Stomach smooth muscle (tissue), 2 donors: ENCODE measurements around the gene TRPM2.

Experiments used
- H3K27ac ChIP-seq: one replicate; pipeline ENCODE4 v1.7.0; 2013; ENCODE audit warnings: mild to moderate bottlenecking, low read length, inconsistent platforms
- H3K27me3 ChIP-seq, 2 donors: one replicate each; pipeline ENCODE4 v1.7.0; 2013; ENCODE audit warnings: low read length in 2 of 2; ENCODE audit not compliant: insufficient read depth in 2 of 2, control insufficient read depth in 1 of 2
- H3K36me3 ChIP-seq, 2 donors: one replicate each; pipeline ENCODE4 v1.7.0; 2013; ENCODE audit warnings: low read length in 2 of 2; ENCODE audit not compliant: control insufficient read depth in 2 of 2, insufficient read depth in 2 of 2
- H3K4me1 ChIP-seq: one replicate; pipeline ENCODE4 v1.7.0; 2013; ENCODE audit warnings: low read length; ENCODE audit not compliant: control insufficient read depth, insufficient read depth
- H3K4me3 ChIP-seq, 2 donors: one replicate each; pipeline ENCODE4 v1.7.0; 2013; ENCODE audit warnings: low read length in 2 of 2
- H3K9ac ChIP-seq, 2 donors: one replicate each; pipeline ENCODE4 v1.7.0; 2013; ENCODE audit warnings: low read length in 2 of 2, mild to moderate bottlenecking in 1 of 2
- H3K9me3 ChIP-seq, 2 donors: one replicate each; pipeline ENCODE4 v1.7.0; 2013; ENCODE audit warnings: low read length in 2 of 2; ENCODE audit not compliant: control insufficient read depth in 2 of 2
- donor health status: healthy.
- donor health status: Pancreatic carcinoma.

TRPM2 gene

DNA sequence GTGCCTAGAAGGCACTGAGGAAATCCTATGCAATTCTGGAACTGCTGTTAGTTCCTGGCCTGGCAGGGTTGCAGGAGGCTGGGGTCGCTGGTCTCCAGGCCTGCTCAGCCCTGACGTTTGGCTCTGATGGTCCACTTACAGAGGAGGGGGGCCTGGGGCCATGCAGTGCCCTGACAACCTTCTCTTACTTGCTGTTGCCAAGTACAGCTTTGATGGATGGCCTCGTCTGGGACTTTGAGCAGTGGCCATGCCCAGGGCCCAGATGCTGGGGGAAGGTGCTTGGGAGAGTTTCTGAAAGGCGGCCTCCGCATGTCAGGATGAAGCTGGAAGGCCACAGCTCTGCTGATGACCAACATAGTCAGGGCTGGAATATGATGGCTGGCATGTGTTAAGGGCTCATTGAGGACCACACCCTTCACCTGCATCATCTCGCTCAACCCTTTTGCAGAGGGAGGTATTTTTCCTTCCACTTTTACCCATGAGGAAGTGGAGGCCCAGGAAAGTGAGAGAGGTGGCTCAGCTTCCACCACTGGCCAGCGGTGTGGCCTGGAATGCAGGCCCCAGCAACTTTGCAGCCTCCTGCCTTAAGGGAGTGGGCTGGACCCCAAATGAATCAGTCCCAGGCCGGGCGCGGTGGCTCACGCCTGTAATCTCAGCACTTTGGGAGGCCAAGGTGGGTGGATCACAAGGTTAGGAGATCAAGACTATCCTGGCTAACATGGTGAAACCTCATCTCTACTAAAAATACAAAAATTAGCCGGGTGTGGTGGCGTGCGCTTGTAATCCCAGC, 67.2 kb downstream of the TRPM2 start:
- no peaks in the 10 kb centered on the region for H3K4me1 ChIP-seq
- peaks cover 6 to 9% of the 10 kb centered on the region in 2 donors for H3K27me3 ChIP-seq
- no peak overlapping the region for H3K9ac ChIP-seq
- no peaks in the 10 kb centered on the region for H3K36me3 ChIP-seq
- H3K9me3 ChIP-seq: no peaks in the 10 kb centered on the region
- H3K27ac ChIP-seq: no peak overlapping the region
- no peak overlapping the region for H3K4me3 ChIP-seq

DNA sequence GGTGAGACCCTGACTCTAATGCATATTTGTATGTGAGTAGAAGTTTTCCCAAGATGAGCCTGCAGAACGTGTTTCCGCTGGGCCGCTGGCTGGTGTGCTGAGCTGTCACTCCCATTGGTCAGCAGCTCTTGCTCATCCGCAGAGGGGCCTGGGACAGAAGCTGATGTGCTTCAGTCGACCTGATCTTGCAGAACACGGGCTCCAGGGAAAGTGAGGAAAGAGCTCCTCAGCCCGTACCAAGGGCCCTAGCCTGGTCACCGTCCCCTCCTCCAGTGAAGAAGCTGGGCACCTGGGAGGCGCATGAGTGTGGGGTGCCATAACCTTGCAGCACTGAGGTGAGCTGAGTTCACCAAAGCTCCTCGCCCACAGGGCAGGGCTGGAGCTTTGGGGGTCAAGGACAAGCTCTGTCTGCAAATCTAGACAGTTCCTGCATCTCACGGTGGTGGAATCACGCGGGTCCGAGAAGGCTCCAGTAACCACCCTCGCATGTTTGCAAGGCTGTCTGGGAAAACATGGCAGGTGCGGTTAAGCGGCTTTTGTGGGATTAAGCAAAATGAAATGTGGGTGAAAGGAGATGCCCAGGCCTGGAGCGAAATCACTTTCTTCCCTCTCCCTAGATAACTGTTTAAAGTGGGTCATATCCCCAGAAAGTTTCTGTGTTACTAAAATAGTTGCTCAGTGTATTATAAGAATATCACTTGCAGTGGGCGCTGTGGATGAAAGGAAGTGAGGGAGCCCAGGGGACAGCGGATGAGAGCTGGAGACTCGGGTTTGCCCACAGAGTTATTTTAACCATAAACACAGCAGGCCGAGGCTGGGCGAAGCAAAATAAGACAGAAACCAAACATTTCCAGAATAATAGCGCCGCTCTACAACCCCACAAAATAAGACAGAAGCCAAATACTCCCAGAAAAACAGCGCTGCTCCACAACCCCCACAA, 68.8 kb downstream of the TRPM2 start:
- no peaks in the 10 kb centered on the region for H3K9me3 ChIP-seq
- H3K36me3 ChIP-seq: no peaks in the 10 kb centered on the region
- no peak overlapping the region for H3K4me3 ChIP-seq
- no peak overlapping the region for H3K27ac ChIP-seq
- no peak overlapping the region for H3K9ac ChIP-seq
- peaks cover 0 to 7% of the 10 kb centered on the region in 2 donors for H3K27me3 ChIP-seq
- no peaks in the 10 kb centered on the region for H3K4me1 ChIP-seq

DNA sequence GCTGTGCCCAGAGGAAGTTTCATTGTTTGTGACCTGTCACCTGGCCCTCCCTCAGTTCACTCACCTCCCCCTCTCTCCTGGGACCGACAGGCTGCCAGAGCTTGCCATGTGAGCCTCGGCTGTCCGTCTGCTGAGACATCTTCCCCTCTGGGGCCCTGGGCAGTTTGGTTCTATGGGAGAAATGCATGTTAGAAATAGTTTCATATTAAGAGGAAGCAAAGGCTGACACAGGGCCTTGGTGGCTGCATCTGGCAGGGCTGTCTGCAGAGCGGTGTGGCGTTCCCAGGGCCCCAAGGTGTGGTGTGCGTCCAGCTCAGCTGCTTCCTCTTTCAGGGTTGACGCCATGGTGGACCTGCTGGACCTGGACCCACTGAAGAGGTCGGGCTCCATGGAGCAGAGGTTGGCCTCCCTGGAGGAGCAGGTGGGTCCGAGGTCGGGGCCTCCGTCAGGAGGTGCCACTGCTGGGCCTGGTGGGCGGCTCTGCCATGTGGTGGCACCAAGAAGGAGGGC, 69.9 kb downstream of the TRPM2 start:
- Histone ChIP-seq H3K27me3 (peaks cover 0 to 7% of the 10 kb centered on the region in 2 donors), H3K9me3 (no peaks in the 10 kb centered on the region), H3K9ac (no peak overlapping the region), H3K36me3 (no peaks in the 10 kb centered on the region), H3K4me1 (no peaks in the 10 kb centered on the region), H3K27ac (no peak overlapping the region), H3K4me3 (no peak overlapping the region)

- peaks cover 0 to 4% of the 10 kb centered on the region in 2 donors for H3K27me3 ChIP-seq
- H3K9me3 ChIP-seq: no peaks in the 10 kb centered on the region
- H3K27ac ChIP-seq: no peak overlapping the region
- H3K36me3 ChIP-seq: no peaks in the 10 kb centered on the region
- no peak overlapping the region for H3K9ac ChIP-seq
- H3K4me1 ChIP-seq: no peaks in the 10 kb centered on the region
- H3K4me3 ChIP-seq: no peak overlapping the region
These were observed 70.7 kb downstream of the TRPM2 start for GRCh38 chr21:44423941-44424607.

DNA sequence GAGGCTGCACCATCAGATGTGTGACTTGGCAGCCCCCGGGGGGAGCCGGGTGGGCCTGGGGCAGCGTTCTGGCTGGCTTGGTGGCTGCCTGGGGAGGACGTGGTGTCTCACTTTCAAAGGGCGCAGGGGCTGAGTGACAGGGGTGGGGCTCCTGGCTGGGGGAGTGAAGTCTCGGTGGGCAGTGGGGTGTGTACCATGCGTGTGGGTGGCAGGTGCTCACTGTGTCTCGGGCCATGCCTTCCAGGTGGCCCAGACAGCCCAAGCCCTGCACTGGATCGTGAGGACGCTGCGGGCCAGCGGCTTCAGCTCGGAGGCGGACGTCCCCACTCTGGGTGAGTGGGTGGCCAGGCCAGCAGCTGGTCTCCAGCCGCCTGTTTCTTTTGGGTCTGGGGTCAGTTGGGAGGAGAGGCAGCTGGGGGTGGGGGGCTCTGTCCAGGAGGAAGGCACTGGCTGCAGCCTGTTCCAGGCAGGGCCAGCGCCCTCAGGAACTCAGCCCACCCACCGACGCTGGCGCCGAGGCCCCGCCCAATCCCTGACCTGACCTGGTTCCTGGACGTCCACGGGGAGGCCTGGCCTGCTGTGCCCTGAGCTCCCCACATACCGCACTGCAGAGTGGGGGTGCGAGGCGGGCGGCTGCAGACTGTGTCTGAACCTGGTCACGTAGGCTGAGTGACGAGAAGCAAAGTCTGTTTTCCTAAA, 71.3 kb downstream of the TRPM2 start:
- Histone ChIP-seq H3K9me3 (no peaks in the 10 kb centered on the region), H3K36me3 (no peaks in the 10 kb centered on the region), H3K27ac (no peak overlapping the region), H3K27me3 (peaks cover 0 to 2% of the 10 kb centered on the region in 2 donors), H3K4me1 (no peaks in the 10 kb centered on the region), H3K4me3 (no peak overlapping the region), H3K9ac (no peak overlapping the region)

GRCh38 chr21:44425307-44425894, 72.0 kb downstream of the TRPM2 start:
- Histone ChIP-seq H3K9me3 (no peaks in the 10 kb centered on the region), H3K27me3 (peaks cover 0 to 2% of the 10 kb centered on the region in 2 donors), H3K9ac (no peak overlapping the region), H3K36me3 (no peaks in the 10 kb centered on the region), H3K4me3 (no peak overlapping the region), H3K27ac (no peak overlapping the region), H3K4me1 (no peaks in the 10 kb centered on the region)

- Histone ChIP-seq H3K9me3 (no peaks in the 10 kb centered on the region), H3K36me3 (no peaks in the 10 kb centered on the region), H3K27me3 (peaks cover 0 to 2% of the 10 kb centered on the region in 2 donors), H3K4me3 (no peak overlapping the region), H3K27ac (no peak overlapping the region), H3K4me1 (no peaks in the 10 kb centered on the region), H3K9ac (no peak overlapping the region)
These were observed 72.7 kb downstream of the TRPM2 start for GRCh38 chr21:44425895-44426662.

GRCh38 chr21:44426663-44427191, 73.3 kb downstream of the TRPM2 start:
- Histone ChIP-seq H3K27ac (no peak overlapping the region), H3K4me3 (no peak overlapping the region), H3K27me3 (peaks cover 0 to 2% of the 10 kb centered on the region in 2 donors), H3K9me3 (no peaks in the 10 kb centered on the region), H3K36me3 (no peaks in the 10 kb centered on the region), H3K4me1 (no peaks in the 10 kb centered on the region), H3K9ac (no peak overlapping the region)
